ENCODE measurements around the gene RNASEL.

GRCh38 chr1:182628657-182629056, 39.6 kb upstream of the RNASEL start:
- TF ChIP-seq CTCF (IDR thresholded peaks at IDR 0.05; ENCODE audit: low read depth, low read length, missing input control): no peak
- TF ChIP-seq GABPA (IDR thresholded peaks at IDR 0.05 in 1 of 2, conservative IDR thresholded peaks at IDR 0.05 in 1 of 2): no peak
- TF ChIP-seq ZBTB33 (IDR thresholded peaks at IDR 0.05): no peak
- TF ChIP-seq REST (IDR thresholded peaks at IDR 0.05): no peak
- no peak for TF ChIP-seq MAX (IDR thresholded peaks at IDR 0.05)
- no peak for TF ChIP-seq TAF1 (conservative IDR thresholded peaks at IDR 0.05)
- no peak for TF ChIP-seq RAD21 (IDR thresholded peaks at IDR 0.05)
- TF ChIP-seq YY1 (IDR thresholded peaks at IDR 0.05): no peak
- no peak for TF ChIP-seq JUND (IDR thresholded peaks at IDR 0.05)
- no peak for TF ChIP-seq ATF3 (IDR thresholded peaks at IDR 0.05)

All from liver (tissue), 3 donors.